Spleen (tissue), 7 donors: Measurements from ENCODE around the gene YEATS2.
"Not testable (repeated sequence)": the region's sequence is repeated elsewhere in the genome, so short reads cannot be mapped to it uniquely, and the experiment has no call there.

Experiments used
- POLR2A ChIP-seq, 3 donors: fragments of 450-650 bp; IDR thresholded peaks; one replicate each; pipeline ENCODE4 v1.5.1; 2017; ENCODE audit warnings: antibody characterized with exemption in 3 of 3, mild to moderate bottlenecking in 1 of 3
- POLR2AphosphoS5 ChIP-seq, 3 donors: sonication (generic); formaldehyde crosslinking; IDR thresholded peaks; one replicate each; pipeline ENCODE4 v1.5.1; 2017; ENCODE audit warnings: antibody characterized with exemption in 3 of 3
- TF ChIP-seq, protein P1 (sequence below), 11 experiments: fragments of 200-600 bp in 7 of 11; fragments of 450-650 bp in 4 of 11; sonication (generic) in 4 of 11; IDR thresholded peaks in 8 of 11; conservative IDR thresholded peaks in 3 of 11; 1 replicate in 7 of 11; 2 replicates in 4 of 11; pipeline versions ENCODE4 v1.4.0 to v1.8.0; 2016 to 2021; ENCODE audit warnings: antibody characterized with exemption in 11 of 11, inconsistent platforms in 4 of 11, mild to moderate bottlenecking in 1 of 11
- donor health status: DM: no; HTN: no; CAD: no; lungs with moderate emphysema.
- donor health status: DM: no; HTN: no; CAD: no.
- donor health status: DM: no; HTN: no; CAD: no.

DNA sequence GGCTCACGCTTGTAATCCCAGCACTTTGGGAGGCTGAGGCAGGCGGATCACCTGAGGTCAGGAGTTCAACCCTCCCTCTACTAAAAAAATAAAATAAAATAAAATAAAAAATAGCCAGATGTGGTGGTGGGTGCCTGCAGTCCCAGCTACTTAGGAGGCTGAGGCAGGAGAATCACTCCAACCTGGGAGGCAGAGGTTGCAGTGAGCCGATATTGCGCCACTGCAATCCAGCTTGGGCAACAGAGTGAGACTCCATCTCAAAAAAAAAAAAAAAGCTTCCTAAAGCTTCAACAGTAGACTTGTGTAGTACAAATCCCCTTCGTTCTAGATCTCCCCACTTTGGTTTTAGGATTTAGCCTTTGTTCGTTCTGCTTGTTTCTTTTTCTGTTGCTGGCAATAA is 6.3 kb downstream of the YEATS2 start:
- TF ChIP-seq, protein P1, sequence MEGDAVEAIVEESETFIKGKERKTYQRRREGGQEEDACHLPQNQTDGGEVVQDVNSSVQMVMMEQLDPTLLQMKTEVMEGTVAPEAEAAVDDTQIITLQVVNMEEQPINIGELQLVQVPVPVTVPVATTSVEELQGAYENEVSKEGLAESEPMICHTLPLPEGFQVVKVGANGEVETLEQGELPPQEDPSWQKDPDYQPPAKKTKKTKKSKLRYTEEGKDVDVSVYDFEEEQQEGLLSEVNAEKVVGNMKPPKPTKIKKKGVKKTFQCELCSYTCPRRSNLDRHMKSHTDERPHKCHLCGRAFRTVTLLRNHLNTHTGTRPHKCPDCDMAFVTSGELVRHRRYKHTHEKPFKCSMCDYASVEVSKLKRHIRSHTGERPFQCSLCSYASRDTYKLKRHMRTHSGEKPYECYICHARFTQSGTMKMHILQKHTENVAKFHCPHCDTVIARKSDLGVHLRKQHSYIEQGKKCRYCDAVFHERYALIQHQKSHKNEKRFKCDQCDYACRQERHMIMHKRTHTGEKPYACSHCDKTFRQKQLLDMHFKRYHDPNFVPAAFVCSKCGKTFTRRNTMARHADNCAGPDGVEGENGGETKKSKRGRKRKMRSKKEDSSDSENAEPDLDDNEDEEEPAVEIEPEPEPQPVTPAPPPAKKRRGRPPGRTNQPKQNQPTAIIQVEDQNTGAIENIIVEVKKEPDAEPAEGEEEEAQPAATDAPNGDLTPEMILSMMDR (IDR thresholded peaks at IDR 0.05 in 8 of 11, conservative IDR thresholded peaks at IDR 0.05 in 3 of 11): not testable (repeated sequence)
- not testable (repeated sequence) for TF ChIP-seq POLR2AphosphoS5, POLR2A (IDR thresholded peaks at IDR 0.05)
